Measurements from ENCODE around the gene CPNE9.

The CPNE9 gene

GRCh38 chr3:9687514-9687913 is 16.1 kb upstream of the CPNE9 start:
- DNase-seq (ENCODE audit: low read depth, low spot score), result no peak

GRCh38 chr3:9688961-9689360 is 14.7 kb upstream of the CPNE9 start:
- DNase-seq (ENCODE audit: low read depth, low spot score), result no peak

GRCh38 chr3:9689757-9690156 is 13.9 kb upstream of the CPNE9 start:
- no peak for DNase-seq (ENCODE audit: low read depth, low spot score)

- DNase-seq (ENCODE audit: low read depth, low spot score), result no peak
Measured at GRCh38 chr3:9690451-9691450, 12.9 kb upstream of the CPNE9 start.

- DNase-seq (ENCODE audit: low read depth, low spot score), result no peak
Measured at GRCh38 chr3:9691636-9692035, 12.0 kb upstream of the CPNE9 start.

GRCh38 chr3:9692416-9692815 is 11.2 kb upstream of the CPNE9 start:
- no peak for DNase-seq (ENCODE audit: low read depth, low spot score)

GRCh38 chr3:9695345-9695744 is 8.3 kb upstream of the CPNE9 start:
- DNase-seq (ENCODE audit: low read depth, low spot score), result no peak

GRCh38 chr3:9695746-9696145 is 7.9 kb upstream of the CPNE9 start:
- DNase-seq (ENCODE audit: low read depth, low spot score), result no peak

- no peak for DNase-seq (ENCODE audit: low read depth, low spot score)
Measured at GRCh38 chr3:9696480-9697220, 7.0 kb upstream of the CPNE9 start.

GRCh38 chr3:9697892-9698291 is 5.7 kb upstream of the CPNE9 start:
- DNase-seq (ENCODE audit: low read depth, low spot score), result no peak

- no peak for DNase-seq (ENCODE audit: low read depth, low spot score)
Measured at GRCh38 chr3:9698293-9698692, 5.3 kb upstream of the CPNE9 start.

- DNase-seq (ENCODE audit: low read depth, low spot score), result no peak
Measured at GRCh38 chr3:9700536-9700935, 3.1 kb upstream of the CPNE9 start.

GRCh38 chr3:9701006-9701405 is 2.6 kb upstream of the CPNE9 start:
- DNase-seq (ENCODE audit: low read depth, low spot score), result no peak

- DNase-seq (ENCODE audit: low read depth, low spot score), result no peak
Measured at GRCh38 chr3:9701711-9702110, 1.9 kb upstream of the CPNE9 start.

- DNase-seq (ENCODE audit: low read depth, low spot score), result no peak
Measured at GRCh38 chr3:9703240-9703639, 393 bp upstream of the CPNE9 start.

- no peak for DNase-seq (ENCODE audit: low read depth, low spot score)
Measured at GRCh38 chr3:9704347-9705322, 1.0 kb downstream of the CPNE9 start.

- no peak for DNase-seq (ENCODE audit: low read depth, low spot score)
Measured at GRCh38 chr3:9710174-9710739, 6.6 kb downstream of the CPNE9 start.

GRCh38 chr3:9712415-9712814 is 8.8 kb downstream of the CPNE9 start:
- no peak for DNase-seq (ENCODE audit: low read depth, low spot score)

- no peak for DNase-seq (ENCODE audit: low read depth, low spot score)
Measured at GRCh38 chr3:9713142-9713541, 9.5 kb downstream of the CPNE9 start.

- no peak for DNase-seq (ENCODE audit: low read depth, low spot score)
Measured at GRCh38 chr3:9715136-9715535, 11.5 kb downstream of the CPNE9 start.

GRCh38 chr3:9715764-9716437 is 12.3 kb downstream of the CPNE9 start:
- no peak for DNase-seq (ENCODE audit: low read depth, low spot score)
